NCI-H82 treated with DMSO at 0.1 percent for 48 hours (cell line): ENCODE results near the gene ARNT2.

Experiments used
- DNase-seq: peaks from one replicate; lab custom pipeline; 2025; ENCODE audit not compliant: unreplicated experiment; lab: John Stamatoyannopoulos, UW

Gene ARNT2

DNA sequence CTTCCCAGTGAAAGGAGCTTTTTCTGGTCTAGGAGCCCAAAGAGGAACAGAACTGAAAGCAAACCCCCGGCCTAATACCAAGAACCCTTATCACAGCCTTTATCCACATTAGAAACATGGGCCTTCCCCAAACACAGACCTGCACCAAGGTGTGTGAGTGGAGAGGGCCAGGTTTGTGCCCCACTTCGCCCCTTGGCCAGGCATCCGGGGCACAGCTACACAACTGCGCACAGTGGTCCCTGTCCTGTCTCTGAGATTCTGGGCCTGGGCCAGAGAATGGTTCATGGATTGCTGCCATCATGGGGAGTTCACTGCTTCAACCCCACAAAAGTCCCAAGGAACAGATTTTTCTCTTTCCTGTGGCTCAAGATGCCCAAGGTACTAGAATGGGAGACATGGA lies 165.5 kb downstream of the ARNT2 start:
- no peak for DNase-seq

DNA sequence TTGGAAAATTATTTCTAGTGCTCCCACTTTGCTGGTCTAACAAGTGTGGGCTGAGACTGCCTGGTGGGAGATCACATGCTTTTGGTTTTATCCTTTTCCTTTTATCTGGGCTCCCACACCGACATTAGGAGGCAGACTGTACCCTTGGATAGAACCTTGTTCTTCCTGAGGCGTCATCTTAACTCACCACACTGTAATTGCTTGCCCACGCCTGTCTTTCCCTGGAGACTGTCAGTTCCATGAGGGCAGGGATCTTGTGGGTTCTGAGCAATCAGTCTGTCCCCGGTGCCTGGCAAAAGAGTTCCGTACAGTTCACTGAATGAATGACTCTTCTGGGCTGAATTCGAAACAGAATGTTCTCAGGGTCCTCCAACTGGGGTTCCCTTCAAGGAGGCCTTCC lies 166.4 kb downstream of the ARNT2 start:
- no peak for DNase-seq

DNA sequence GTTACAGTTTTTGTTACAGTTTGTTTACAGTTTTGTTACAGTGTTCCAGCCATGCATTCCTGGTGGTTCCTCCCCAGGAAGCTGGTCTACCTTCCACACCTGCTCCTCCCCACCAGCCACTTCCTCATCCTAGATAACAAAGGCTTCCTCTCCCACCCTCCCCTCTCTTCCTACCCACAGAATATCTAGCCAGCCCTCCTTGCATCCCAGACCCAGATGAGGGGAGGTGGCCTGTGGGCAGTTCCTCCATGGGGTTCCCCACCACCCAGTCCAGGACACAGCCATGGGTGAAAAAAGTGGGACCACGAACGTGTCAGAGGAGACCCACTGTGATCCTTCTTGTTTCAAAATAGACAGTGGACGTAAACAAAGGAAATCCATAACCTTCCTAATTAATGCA lies 168.2 kb downstream of the ARNT2 start:
- no peak for DNase-seq

DNA sequence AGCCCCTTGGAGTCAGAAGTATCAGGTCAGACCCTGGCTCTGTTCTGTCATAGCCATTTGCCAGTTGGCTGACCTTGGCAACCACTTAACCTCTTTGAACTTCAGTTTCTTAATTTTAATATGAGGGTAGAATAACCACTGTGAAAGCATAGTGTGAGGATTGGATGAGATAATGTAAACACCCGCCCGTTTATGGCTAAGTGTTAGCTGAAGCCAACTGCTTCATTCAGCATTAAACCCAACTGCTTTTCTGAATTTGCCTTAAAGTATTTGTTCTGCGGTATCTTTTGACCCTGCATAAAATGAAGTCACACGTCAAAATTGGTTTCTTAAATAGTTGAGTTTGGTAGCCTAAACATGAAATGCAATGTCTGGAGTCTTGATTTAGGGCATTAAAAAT lies 169.4 kb downstream of the ARNT2 start:
- DNase-seq, result no peak

DNA sequence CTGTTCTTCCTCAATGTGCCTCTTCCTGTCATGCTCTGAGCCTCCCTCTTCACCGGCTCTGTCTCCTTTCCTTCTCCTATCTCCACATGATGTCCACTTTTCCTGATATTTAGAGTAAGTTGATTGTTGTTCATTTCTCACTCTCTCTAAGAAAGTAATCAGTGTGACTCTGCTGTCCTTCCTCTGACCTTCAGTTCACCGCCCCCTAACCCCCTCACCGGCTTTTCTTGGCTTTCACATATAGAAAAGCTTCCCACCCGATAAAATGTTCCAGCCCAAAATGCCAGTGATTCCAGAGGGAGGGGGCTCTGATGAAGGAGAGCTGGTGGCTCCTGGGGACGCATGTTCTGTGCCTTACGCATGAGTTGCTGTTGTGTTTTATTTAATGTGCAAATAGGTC lies 170.4 kb downstream of the ARNT2 start:
- no peak for DNase-seq

DNA sequence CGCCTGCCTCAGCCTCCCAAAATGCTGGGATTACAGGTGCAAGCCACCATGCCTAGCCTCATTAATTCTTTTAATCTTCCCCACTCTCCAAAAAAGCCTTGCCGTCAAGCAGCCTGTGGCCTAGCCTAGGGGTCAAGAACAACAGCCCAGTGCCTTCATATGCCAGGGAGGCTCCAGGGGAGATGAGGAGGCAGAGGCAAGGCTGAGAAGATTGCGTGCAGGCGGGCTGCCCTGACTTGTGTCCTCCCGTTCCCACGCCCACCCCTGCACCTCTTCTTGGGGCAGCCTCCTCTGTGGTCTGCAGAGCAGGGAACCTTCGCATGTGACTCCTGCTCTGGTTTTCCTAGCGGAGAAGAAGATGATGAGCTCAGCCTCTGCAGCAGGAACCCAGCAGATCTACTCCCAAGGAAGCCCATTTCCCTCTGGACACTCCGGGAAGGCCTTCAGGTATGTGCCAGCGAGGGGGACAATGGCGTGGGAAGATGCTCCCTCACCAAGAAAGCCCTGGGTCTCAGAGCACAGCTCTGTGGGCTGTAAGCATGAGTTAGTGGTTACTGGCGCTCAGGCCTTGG lies 172.4 kb downstream of the ARNT2 start:
- DNase-seq, result no peak

DNA sequence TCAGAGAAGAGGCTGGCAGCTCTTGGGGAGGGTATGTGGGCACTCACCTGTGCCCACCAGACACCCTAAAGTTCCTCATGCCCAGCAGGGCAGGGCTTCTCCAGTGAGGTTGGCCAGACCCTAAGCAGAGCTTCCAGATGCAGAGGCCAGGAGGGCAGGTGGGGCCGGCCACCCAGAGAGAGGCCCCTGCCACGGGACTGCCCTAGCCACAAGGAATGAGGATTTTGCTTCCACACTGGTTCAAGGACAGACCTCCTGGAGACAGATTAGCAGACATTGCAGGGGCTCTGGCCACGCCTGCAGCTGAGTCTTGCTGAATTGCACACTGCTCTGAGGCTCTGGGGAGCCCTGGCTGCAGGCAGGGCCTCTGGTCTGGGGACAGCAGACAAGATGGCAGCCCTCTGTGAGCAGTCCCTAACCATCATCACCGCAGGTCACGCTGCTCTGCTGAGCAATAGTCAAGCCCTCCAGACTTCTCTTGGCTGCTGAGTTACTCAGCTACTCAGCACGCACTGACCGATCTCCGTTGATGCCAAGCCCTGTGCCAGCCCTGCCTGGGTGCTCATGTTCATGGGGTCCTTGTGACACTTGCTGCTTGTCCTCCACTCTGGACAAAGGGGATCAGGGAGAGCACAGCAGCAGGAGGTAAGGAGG lies 173.5 kb downstream of the ARNT2 start:
- DNase-seq, result no peak

DNA sequence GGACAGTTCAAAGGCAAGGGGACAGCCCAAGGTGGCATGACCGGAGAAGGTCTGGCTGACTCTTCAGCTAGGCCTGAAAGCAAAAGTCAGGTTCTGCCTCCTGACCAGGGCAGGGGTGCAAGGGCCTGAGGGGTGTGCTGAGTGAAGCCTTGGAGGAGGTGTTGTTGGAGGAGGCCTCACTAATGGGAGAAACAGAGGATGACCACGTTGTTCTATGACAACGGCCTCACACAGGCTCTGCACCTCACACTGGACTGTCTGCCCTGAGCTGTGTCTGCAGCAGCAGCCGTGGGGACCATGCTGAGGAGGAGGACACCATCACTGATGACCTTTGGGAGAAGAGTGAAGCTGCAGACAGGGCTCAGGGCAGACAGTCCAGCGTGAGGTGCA lies 174.0 kb downstream of the ARNT2 start:
- DNase-seq, result no peak

DNA sequence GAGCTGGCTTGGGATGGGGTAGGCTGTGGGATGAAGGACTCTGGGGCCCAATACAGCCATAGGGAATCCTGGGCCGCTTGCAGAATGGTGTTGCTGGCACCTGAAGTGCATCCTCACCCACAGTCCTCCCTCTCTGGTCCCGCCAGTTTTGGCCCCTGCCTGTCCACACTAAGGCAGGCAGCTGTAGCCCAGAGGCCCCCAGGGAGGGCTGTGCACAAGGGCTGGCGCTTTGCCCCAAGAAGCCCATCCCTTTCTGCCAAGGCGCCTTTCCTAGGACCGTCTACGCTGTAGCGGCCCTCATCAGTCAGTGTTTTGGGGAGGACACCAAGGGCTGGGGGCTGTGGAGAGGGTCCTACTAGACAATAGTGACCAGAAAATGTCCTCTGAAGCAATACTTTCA lies 174.7 kb downstream of the ARNT2 start:
- no peak for DNase-seq

DNA sequence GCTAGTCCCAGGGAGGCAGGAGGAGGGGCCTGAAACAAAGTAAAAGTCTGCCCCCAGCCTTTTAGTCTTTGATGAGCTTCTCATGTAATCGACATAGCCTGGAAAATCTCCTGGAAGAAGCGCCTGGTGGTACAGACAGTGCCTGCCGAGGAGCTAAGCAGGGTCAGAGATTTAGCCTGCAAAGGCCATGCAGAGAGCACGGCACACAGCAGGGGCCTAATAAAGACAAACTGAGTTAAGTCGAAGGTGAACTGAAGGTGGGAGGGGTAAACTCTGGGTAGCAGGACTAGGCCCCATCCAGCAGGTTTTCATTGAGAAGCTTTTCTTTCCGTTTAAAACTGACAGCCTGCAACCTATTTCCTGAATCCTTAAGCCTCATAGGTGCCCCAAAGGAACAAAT lies 175.4 kb downstream of the ARNT2 start:
- DNase-seq, result no peak

DNA sequence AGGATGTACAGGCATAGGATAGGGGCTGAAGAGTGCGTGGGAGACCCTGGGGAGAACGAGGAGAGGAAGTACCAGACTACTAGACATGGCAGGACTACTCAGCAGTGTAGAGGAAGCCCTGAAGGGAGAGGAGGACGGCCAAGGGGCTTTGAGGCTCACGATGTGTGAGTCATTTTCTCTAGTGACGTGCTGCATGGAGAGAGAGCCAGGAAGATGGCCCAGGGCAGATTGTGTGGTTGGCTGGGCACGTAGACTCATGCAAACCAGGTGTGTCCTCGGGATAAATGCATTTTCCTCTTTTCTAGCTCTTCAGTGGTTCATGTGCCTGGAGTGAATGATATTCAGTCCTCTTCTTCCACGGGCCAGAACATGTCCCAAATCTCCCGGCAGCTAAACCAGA lies 175.9 kb downstream of the ARNT2 start:
- DNase-seq, result no peak

DNA sequence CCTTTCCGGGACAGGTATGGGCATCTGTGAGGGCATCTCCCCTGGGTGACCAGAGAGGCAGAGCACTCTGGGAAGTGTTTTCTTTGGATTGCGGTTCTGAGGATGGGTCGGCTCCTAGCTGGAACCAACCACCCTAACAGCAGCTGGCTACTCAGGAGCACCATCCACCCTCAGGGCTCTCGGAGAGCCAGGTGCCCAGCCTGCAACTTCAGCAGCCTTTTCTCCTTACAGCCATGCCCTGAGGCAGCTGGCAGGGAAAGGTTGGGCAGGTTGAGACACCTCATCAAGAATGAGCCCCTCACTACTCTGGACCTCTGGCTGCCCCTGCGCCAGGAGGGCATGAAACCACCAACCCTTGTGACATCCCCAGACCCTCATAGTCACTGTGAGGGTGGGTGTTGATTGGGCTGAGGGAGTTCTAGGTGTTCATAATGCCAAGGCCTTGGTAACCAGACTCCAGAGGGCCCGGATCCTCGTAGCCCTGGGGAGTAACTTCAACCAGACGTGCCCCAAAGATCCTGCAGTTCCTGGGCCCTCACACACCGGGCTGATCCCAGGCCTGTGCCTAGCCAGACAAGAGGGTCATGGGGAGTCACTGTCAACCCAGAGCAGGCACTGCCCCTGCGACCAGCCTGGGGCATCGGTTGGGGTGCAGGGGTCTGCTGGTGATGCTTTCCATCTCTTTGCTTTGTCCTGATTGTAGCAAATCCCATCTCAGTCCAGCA lies 176.5 kb downstream of the ARNT2 start:
- DNase-seq, result no peak

DNA sequence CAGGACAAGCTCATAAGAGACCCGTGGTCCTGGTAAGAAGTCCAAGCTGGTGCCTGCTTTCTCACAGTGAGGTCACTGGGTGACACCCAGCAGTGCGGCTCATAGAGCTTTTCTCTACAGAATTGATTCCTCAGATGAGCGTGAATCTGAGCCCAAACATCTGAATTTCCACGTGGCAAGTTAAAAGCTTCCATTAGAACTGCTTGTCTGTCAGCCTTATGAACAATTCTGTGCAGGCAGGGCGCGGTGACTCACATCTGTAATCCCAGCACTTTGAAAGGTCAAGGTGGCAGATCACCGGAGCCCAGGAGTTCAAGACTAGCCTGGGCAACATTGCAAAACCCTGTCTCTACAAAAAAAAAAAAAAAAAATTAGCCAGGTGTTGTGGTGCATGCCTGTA lies 177.8 kb downstream of the ARNT2 start:
- no peak for DNase-seq

DNA sequence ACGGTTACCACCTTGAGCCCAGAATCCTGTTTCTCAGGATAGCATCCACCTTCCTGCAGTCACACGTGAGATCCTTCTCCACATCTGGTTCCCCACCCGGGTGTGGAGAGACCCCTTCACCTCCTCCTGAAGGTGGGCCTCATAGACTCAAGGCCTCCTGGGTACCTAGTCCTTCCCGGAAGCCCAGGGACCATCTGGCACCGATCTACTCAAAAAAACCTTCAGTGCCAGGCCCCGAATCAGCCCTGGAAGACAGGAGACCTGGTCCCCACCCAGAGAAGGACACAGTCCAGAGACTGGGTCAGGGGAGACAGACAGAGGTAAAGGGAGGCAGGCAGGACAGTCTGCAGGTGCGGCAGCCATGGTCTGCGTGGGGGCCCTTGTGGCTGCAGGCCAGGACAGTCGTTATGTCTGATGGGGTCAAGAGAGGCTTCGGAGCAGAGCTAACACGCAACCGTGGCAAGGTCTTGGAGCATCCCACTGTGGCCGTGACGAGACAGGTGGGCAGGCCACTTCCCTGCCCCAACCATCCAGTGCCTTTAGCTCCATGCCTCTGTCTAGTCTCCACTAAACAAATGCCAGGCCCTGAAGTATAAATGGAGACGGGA lies 178.7 kb downstream of the ARNT2 start:
- DNase-seq, result no peak

DNA sequence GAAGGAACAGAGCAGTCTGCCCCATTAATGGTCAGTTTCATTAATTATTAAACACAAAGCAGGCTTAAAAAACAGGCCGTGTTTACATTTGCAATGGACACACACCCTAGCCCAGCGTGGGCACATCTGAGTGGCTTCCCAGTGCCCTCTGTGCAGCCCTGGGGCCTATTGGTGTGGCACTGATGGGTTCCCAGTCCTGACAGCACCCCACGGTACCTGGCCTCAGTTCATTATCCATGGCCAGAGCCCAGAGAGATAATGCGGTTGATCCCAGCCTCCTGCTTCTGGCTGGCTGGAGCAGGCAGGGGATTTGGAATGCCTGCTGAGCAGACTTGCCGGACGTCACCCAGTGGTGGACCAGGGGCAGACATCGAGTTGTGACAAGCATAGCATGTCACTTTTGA lies 180.4 kb downstream of the ARNT2 start:
- DNase-seq, result no peak

DNA sequence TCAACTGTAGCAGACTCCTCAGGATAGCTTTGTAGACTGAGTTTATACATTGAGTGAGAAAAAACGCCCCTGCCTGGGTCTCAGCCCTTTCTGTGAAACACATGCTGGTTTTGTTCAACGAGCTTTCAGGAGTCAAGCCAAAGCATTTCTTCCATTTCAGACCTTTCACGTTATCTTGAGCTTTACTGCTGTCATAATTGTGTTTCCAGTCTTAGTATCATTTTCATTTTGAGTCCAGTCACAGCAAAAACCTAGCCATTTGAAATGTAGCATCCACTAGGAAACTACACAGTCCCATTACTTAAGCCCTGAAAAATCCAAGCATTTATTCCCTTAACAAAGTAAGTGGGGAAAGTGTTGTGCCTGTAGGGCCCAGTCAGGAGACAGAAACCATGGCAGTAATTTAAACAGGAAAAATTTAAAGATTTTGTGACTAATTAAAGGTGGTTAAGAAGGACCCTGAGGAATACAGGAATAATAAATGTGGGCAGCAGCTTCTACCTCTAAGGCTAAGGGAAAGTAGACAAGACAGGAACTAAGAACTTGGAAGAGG lies 180.9 kb downstream of the ARNT2 start:
- no peak for DNase-seq

DNA sequence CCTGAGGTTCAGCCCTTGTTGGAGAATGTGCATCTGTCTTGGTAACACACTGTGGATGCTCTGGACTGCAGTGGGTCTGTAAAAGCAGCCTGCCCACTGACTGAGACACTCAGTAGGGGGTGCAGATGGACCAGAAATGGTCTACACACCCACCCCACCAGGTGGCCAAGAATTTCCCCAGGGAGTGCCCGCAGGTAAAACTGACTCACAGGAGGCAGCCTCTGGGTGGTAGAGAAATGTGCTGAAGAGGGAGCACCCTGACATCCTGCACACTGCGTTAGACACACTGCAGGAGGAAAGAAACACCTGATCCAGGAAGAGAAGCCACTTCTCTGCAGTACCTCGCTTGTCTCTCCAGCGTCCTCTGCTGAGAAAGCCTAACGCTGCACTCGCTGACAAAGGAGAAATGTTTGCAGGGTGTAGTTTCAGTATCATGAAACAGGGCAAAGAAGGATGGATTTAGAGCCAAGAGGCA lies 181.4 kb downstream of the ARNT2 start:
- no peak for DNase-seq

DNA sequence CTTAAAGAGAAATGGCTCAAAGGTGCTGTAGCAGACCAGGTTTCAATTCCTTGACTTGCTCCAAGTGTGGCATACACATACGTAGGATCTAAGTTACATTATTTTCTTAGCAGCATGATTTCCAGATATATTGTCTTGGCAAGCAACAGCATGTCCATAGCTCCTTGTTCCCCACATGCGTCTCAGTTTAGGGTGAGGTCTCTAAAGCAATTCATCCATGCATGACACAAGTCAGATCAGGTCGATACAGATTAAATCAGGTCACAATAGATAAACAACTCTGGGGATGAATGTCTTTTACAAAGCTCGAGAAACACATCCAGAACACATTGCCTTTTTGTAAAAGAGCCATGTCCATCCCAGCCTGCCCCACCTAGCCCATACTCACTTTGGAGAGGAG lies 182.0 kb downstream of the ARNT2 start:
- DNase-seq, result no peak

DNA sequence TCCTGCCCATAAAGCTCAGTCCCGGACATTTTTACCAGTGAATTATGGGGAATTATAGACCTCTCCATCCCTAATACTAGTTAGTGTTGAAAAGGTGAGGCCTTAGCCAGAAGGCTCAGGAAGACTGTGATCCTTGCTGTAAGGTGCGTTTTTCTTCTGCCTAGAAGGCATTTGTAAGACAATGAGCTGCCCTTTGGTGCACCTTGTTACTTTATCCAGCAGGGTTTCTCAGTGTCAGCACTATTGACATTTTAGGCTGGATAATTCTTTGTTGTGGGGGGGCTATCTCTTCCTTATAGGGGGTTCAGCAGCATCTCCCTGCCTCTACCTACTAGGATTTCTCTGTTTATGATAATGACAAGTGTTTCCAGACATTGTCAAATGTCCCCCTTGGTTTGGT lies 182.8 kb downstream of the ARNT2 start:
- no peak for DNase-seq

DNA sequence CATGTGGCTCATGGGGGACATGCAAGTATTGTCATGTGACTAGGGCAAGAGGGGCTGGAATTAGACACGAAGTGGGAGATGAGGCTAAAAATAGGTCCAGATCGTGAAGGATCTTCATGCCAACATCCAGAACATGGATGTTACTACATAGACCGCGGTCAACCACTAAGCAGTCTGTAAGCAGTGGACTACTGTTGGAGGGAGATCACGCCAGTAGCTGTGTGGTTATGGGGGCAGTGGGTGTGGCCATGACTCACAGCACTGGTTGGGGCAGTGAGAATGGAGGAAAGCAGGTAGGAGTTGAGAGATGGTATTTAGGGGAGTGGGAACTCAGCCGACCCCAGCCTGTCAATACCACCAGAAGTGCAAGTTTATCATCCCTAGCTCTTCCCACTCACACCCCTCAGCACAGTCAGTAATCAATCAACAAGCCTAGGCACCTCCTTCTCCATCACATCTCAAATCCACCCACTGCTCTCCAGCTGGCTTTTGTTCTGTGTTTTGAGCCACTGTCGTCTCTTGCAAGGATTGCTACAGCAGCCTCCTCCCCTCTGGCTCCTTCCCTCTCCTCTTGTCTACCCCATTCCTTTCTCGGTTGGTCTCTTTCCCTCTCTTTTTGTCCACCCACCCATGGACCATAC lies 183.8 kb downstream of the ARNT2 start:
- DNase-seq, result no peak

DNA sequence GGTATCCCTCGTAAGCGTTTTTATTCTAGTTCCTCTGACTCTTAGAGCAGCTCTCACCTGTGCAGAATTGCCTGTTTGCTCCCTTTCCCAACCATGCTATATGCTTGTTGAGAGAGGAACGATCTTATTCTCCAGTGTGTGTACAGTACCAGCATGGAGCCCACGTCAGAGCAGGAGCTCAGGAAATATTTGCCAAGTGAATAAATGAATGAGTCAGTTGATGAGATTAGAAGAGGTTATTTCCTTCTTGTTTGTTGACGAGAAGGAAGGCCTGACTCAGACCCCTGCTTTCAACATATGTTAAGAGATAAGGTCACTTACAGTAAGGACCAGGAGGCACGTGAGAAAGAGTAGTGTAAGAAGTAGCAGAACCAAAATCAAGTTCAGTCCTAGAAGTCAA lies 184.6 kb downstream of the ARNT2 start:
- no peak for DNase-seq
